Cardiac muscle cell (in vitro differentiated cells and primary cell): ENCODE data around the gene FBXO33. TPM values are rescaled to one million over a fixed set of nuclear protein-coding genes. Genes with fewer than 3 reads are reported as not detected.

Source experiments
- DNase-seq, 2 donors: peaks; one replicate each; pipeline versions ENCODE4 v3.0.0 to v3.0.0-alpha.2; 2010 to 2017; ENCODE audit warnings: low read depth in 1 of 2, low spot score in 1 of 2
- H3K27ac ChIP-seq: fragments of 200-600 bp; sonication (generic); 2 replicates; pipeline ENCODE4 v1.5.1; 2016
- H3K27me3 ChIP-seq: fragments of 200-600 bp; sonication (generic); 2 replicates; pipeline ENCODE4 v1.6.0; 2016; ENCODE audit warnings: control low read depth
- H3K36me3 ChIP-seq: fragments of 200-600 bp; sonication (generic); 2 replicates; pipeline ENCODE4 v1.5.1; 2016; ENCODE audit warnings: control low read depth
- H3K4me1 ChIP-seq: fragments of 200-600 bp; sonication (generic); 2 replicates; pipeline ENCODE4 v1.8.1; 2017; ENCODE audit warnings: low read depth, mild to moderate bottlenecking, mixed run types
- H3K4me3 ChIP-seq: fragments of 200-600 bp; sonication (generic); 2 replicates; pipeline ENCODE4 v1.5.1; 2016; ENCODE audit warnings: mild to moderate bottlenecking
- H3K9me3 ChIP-seq: fragments of 200-600 bp; sonication (generic); 2 replicates; pipeline ENCODE4 v1.5.1; 2017; ENCODE audit warnings: low read depth, mild to moderate bottlenecking, control low read depth
- polyA plus RNA-seq: library from polyadenylated mRNA; unstranded; fragments of >200 nt; fragmentation: Nextera tagmentation; extraction: Ambion mirVana; gene quantifications from 2 replicates; pipeline ENCODE4 v1.2.1, GENCODE V29; 2016
- total RNA-seq: library from RNA; depleted of rRNA; stranded (reverse); fragments of >200 nt; gene quantifications from 2 replicates; pipeline ENCODE4 v1.2.3, GENCODE V29; 2016
- TF ChIP-seq, protein P1 (sequence below): IDR thresholded peaks from 2 replicates; pipeline ENCODE4 v1.5.1; 2012; ENCODE audit warnings: low read depth, mild to moderate bottlenecking, low read length

FBXO33 gene
- total and polyA plus RNA-seq, 2 experiments from 2014 or later, result 13.6 to 14.0 TPM

DNA sequence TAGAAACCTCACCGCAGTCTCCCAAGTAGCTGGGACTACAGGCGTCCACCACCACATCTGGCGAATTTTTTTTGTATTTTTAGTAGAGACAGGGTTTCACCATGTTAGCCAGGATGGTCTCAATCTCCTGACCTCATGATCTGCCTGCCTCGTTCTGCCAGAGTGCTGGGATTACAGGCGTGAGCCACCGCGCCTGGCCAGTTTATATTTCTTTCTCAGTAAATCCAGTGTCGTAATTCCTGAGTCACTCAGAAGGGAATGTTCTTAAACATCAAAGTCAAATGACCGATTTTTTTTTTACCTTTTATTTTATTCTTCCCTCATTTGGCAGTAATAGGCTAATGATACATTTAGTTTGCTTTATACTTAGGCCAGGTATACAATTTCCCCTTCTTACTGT is 80.5 kb downstream of the FBXO33 start:
- peaks cover 7% of the 10 kb centered on the region for H3K36me3 ChIP-seq
- H3K9me3 ChIP-seq, result no peaks in the 10 kb centered on the region
- H3K27ac ChIP-seq, result no peak overlapping the region
- peak in 1 of 2 donors; percentile 20 for DNase-seq
- no peak overlapping the region for H3K4me3 ChIP-seq
- H3K4me1 ChIP-seq, result no peaks in the 10 kb centered on the region
- H3K27me3 ChIP-seq, result no peaks in the 10 kb centered on the region
- TF ChIP-seq, protein P1, sequence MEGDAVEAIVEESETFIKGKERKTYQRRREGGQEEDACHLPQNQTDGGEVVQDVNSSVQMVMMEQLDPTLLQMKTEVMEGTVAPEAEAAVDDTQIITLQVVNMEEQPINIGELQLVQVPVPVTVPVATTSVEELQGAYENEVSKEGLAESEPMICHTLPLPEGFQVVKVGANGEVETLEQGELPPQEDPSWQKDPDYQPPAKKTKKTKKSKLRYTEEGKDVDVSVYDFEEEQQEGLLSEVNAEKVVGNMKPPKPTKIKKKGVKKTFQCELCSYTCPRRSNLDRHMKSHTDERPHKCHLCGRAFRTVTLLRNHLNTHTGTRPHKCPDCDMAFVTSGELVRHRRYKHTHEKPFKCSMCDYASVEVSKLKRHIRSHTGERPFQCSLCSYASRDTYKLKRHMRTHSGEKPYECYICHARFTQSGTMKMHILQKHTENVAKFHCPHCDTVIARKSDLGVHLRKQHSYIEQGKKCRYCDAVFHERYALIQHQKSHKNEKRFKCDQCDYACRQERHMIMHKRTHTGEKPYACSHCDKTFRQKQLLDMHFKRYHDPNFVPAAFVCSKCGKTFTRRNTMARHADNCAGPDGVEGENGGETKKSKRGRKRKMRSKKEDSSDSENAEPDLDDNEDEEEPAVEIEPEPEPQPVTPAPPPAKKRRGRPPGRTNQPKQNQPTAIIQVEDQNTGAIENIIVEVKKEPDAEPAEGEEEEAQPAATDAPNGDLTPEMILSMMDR, result no peak

DNA sequence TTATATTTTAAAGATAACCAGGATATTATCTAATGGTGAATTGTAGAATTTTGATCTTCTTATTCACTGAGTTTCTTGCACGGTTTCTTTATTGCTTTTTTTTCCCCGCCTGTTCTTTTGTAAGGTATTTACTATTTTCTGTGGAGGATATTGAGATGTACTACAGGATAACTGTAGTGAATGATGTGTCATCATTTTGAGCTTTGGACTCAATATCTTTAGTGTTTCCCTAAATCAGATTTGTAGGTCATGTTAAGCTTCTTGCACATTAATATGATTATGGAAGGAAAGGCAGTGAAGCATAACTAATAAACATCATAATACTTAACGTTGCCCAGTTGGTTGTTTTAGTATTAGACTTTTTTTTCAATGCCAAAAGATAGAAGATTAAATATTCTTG is 81.4 kb downstream of the FBXO33 start:
- Histone ChIP-seq H3K4me1 (no peaks in the 10 kb centered on the region), H3K36me3 (peaks cover 12% of the 10 kb centered on the region), H3K4me3 (no peak overlapping the region), H3K27ac (no peak overlapping the region), H3K9me3 (no peaks in the 10 kb centered on the region), H3K27me3 (no peaks in the 10 kb centered on the region)
- TF ChIP-seq, protein P1, result no peak
- DNase-seq, result no peak

Other genes starting within 250 kb of the FBXO33 start
- 5.8 and 20.6 TPM in 2 replicates for gene MIA2, start 198.5 kb downstream of the FBXO33 start, total RNA-seq
- 14.4 and 17.7 TPM in 2 replicates for gene MIA2, start 198.5 kb downstream of the FBXO33 start, polyA plus RNA-seq